Activated gamma-delta T cell (primary cell): ENCODE measurements around the gene EIF3D.

Source experiments
- DNase-seq: peaks from one replicate; lab custom pipeline; 2025; lab: John Stamatoyannopoulos, UW

Gene EIF3D

GRCh38 chr22:36506637-36507517, 22.1 kb downstream of the EIF3D start, which contains the start of gene FOXRED2:
TSS of gene FOXRED2 (minus strand) at chr22:36507040. CDS start at chr22:36506422, 618 bp downstream.
- DNase-seq = peak; percentile 84

GRCh38 chr22:36505998-36506635, 22.8 kb downstream of the EIF3D start:
- DNase-seq = no peak

- no peak for DNase-seq
These were observed 30.9 kb downstream of the EIF3D start for GRCh38 chr22:36497910-36498665.

GRCh38 chr22:36493690-36494110, 35.3 kb downstream of the EIF3D start:
- no peak for DNase-seq

GRCh38 chr22:36492109-36492508, 36.9 kb downstream of the EIF3D start:
- no peak for DNase-seq

- no peak for DNase-seq
These were observed 37.8 kb downstream of the EIF3D start for GRCh38 chr22:36491155-36491554.

DNA sequence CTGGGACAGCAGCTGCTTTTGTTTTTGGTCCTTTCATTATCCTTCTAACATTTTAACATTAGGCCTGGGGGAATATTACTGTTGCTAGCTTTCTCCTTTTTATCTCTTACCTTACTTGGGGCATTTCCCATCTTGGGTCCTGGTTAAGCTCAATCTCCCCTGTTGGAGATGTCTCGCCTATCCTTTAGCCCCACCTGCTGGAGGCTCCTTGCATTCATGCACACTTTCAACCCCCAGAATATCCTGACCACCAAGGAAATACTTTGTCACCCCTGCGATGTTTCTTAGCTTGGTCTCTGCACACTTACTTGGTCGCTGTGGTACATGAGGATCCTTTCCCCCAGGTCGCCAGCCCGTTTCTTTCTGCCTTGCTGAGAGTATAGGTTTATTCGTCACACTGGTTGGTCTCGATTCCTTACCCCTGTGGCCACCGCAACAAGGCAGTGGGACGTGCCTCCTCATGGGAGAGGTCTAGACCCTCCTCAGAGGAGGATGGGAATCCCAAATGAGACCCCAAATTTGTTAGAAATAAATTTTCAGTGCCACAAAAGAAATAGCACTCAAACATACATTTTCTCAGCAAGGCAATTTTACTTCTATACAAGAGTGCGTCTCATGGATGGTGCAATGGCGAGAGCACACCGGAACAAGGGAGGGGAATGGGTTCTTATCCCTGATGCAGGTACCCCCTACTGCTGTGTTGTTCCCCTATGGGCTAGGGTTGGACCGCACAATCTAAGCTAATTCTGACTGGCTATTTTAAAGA, 42.2 kb downstream of the EIF3D start:
- DNase-seq = no peak

DNA sequence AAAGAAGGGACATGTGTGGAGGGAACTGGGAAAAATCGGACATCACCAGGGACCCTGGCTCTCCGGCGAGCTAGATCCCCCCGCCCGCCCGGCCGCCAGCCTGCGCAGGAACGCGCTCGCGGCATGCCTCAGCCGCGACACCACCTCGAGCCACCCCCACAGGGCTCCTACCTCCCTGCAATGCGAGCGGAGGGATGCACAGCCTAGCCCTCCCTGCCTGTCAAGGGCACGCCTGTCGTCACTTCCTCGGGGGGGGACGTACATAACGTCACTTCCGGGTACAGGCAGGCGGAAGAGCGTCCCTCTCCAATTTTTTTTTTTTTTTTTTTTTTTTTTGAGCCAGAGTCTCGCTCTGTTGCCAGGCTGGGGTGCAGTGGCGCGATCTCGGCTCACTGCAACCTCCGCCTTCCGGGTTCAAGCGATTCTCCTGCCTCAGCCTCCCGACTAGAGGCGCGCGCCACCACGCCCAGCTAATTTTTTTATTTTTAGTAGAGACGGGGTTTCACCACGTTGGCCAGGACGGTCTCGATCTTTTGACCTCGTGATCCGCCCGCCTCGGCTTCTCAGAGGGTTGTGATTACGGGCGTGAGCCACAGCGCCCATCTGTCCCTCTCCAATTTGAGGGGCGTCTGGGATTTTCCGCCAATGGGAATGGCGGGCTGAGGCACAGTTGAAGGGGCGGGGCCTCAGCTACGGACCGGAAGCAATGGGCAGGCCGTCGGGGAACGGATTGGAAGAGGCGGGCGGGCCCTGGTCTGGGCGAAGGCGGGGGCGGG, 47.4 kb downstream of the EIF3D start, which contains the start of gene TXN2:
Gene TXN2 (minus strand): TSS at position 248 of the 776 bp plus-strand sequence. CDS start 803 bp downstream, outside the sequence.
- peak; percentile 78 for DNase-seq

- no peak for DNase-seq
These were observed 48.0 kb downstream of the EIF3D start for GRCh38 chr22:36480941-36481392.

GRCh38 chr22:36478966-36479365, 50.0 kb downstream of the EIF3D start:
- no peak for DNase-seq

- DNase-seq = no peak
These were observed 53.6 kb downstream of the EIF3D start for GRCh38 chr22:36475341-36475740.

- no peak for DNase-seq
These were observed 56.3 kb downstream of the EIF3D start for GRCh38 chr22:36472689-36473088.

GRCh38 chr22:36471341-36471821, 57.6 kb downstream of the EIF3D start:
- no peak for DNase-seq

- no peak for DNase-seq
These were observed 58.0 kb downstream of the EIF3D start for GRCh38 chr22:36470994-36471331.

DNA sequence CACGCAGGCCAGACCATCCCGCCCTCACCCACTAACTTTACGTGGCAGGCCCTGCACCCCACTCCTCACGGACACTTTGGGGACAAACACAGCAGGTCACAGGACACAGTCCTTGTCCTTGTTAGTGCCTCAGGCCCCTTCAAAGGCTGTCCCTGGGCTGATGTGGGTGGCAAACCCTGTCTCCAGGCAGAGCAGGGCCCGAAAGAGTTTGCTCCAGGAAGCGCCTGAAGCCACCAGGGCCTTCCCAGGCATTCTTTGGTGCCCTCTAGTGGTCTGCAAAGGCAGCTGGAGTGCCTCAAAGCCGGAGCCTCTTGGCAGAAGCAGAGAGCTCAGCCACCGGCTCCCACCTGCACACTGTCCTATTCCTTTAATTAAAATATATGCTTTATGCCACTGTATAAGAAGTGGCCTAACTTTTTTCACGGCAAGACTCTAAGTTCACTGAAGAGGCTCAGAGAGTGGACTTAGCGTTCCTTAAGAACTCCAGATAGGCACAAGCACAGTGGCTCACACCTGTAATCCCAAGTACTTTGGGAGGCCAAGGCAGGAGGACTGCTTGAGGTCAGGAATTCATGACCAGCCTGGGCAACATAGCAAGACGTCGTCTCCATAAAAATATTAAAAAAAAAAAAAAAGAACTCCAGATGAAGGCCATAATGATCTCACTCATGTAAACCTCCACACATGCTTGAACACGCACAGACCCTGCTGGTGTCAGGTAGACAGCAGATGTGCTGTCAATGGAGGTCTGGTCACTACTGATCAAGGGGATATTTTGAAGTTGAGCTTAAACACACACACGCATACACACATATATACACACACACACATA, 58.6 kb downstream of the EIF3D start:
- DNase-seq = peak; percentile 28

DNA sequence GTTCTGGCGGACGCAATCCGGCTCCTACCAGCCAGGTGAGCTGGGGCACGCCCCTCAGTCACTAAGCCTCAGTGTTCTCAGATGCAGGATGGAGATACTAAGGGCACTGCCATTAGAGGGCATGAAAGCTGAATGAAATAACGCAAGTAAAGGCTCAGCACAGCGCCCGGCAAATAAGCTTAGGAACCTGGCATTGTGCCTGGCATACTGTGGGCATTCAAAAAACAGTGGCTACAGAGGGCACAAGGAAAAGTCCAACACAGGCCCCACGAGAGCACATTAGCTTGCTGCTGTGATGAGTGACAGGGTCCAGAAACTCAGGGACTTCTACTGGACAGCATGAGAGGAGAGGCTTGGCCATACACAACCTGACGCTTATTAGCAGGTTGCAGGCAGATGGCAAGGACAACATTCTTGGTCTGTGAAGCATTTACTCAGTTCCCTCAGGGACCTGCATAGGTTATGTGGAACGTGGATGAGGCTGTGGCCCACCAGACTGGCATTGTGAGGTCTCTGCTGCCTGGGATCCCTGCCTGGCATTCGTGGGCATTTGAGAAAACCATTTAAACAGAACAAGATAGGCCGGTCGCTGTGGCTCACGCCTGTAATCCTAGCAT, 59.8 kb downstream of the EIF3D start:
- DNase-seq = no peak

DNA sequence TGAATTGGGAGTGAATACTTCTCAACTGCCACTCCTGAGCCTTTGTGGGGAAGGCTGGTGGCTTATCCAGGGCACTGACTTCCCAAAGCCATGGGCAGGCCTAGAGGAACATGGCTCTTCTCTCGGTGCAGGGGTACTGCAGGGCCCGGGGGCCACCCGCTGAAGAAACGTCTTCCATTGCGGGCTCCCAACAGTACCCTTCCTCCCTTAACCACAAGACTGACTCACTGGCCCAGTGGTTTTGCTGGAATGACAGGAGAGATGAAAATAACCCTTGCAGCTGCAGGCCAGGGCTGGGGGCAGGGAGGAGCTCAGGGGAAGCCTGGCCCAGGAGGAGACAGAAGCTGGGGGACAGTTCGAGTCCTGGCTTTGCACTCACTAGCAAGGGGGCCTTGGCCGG, 61.0 kb downstream of the EIF3D start:
- no peak for DNase-seq

DNA sequence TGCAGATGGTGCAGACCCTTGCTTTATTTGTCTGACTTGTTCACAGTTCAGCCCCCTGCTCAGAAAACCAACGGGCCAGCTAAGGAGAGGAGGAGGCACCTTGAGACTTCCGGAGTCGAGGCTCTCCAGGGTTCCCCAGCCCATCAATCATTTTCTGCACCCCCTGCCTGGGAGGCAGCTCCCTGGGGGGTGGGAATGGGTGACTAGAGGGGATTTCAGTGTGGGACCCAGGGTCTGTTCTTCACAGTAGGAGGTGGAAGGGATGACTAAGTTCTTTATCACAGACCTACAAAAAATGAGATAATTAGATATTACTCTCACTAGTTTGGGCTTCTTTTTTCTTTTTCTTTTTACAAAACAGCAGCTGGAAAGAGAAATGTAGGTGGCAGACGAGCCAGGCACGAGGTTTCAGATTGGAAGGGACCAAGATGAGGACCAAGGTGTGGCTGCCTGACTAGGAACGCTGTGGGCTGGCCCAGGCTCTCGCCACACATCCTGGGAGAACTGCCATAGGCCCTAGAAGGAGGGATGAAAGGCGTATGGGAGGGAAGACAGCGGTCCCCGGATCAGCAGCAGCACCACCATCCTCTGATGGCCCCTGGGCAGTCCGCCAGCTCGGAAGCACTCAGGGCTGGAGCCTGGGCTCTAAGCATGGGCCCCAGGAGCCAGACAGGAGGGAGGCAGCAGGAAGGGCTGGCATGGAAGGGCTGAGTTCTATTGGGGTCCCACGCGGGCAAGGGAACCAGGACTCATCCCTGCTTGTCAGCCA, 61.7 kb downstream of the EIF3D start:
- DNase-seq = no peak
